Progenitor cell of endocrine pancreas (in vitro differentiated cells): ENCODE measurements around the gene CFDP1. TPM values are rescaled to one million over a fixed set of nuclear protein-coding genes. Genes with fewer than 3 reads are reported as not detected.

Experiments
- DNase-seq: peaks from one replicate; pipeline ENCODE4 v3.0.0; 2021; ENCODE audit warnings: low spot score; ENCODE audit not compliant: unreplicated experiment
- H3K27ac Mint-ChIP-seq: 2 replicates; pipeline ENCODE4 v1.8.0; 2021; ENCODE audit warnings: mild to moderate bottlenecking, moderate library complexity, mixed read lengths
- H3K27me3 Mint-ChIP-seq: 2 replicates; pipeline ENCODE4 v1.8.0; 2021; ENCODE audit warnings: mixed read lengths
- H3K36me3 Mint-ChIP-seq: 2 replicates; pipeline ENCODE4 v1.8.0; 2022; ENCODE audit warnings: mixed read lengths; ENCODE audit not compliant: insufficient read depth
- H3K4me1 Mint-ChIP-seq: 2 replicates; pipeline ENCODE4 v1.8.0; 2021; ENCODE audit warnings: low read depth, mixed read lengths
- H3K4me3 Mint-ChIP-seq: 2 replicates; pipeline ENCODE4 v1.8.0; 2021; ENCODE audit warnings: low read depth, mild to moderate bottlenecking, moderate library complexity, mixed read lengths
- H3K9me3 Mint-ChIP-seq: 2 replicates; pipeline ENCODE4 v1.8.0; 2021; ENCODE audit warnings: low read depth, mixed read lengths
- CTCF ChIP-seq: fragments of 200-600 bp; sonication (generic); IDR thresholded peaks from one replicate; pipeline ENCODE4 v1.5.0; 2021; ENCODE audit warnings: antibody characterized with exemption, mild to moderate bottlenecking; ENCODE audit not compliant: unreplicated experiment
- total RNA-seq: library from RNA; stranded (reverse); gene quantifications from 2 replicates; pipeline ENCODE4 v1.2.1, GENCODE V29; 2021

The CFDP1 gene
- total RNA-seq, 1 donor from 2014 or later: 94.6 TPM

- Mint-ChIP-seq H3K9me3 (no peaks in the 10 kb centered on the region), H3K36me3 (peaks cover 6% of the 10 kb centered on the region), H3K4me3 (no peak overlapping the region), H3K4me1 (peaks cover 39% of the 10 kb centered on the region), H3K27me3 (no peaks in the 10 kb centered on the region), H3K27ac (no peak overlapping the region)
- no peak for TF ChIP-seq CTCF
- no peak for DNase-seq
Observed at GRCh38 chr16:75343286-75343685, 90.0 kb downstream of the CFDP1 start.

GRCh38 chr16:75342308-75342811 lies 90.9 kb downstream of the CFDP1 start:
- Mint-ChIP-seq H3K27ac (peak overlapping the region; percentile 2), H3K9me3 (peaks cover 6% of the 10 kb centered on the region), H3K27me3 (no peaks in the 10 kb centered on the region), H3K4me1 (peaks cover 47% of the 10 kb centered on the region), H3K36me3 (peaks cover 13% of the 10 kb centered on the region), H3K4me3 (peak overlapping the region; percentile 6)
- no peak for TF ChIP-seq CTCF
- DNase-seq: no peak

GRCh38 chr16:75341564-75342307 lies 91.6 kb downstream of the CFDP1 start:
- H3K4me1 Mint-ChIP-seq: peaks cover 50% of the 10 kb centered on the region
- no peak for TF ChIP-seq CTCF

GRCh38 chr16:75340741-75341491 lies 92.4 kb downstream of the CFDP1 start:
- H3K4me3 Mint-ChIP-seq: peak overlapping the region; percentile 0
- peaks cover 49% of the 10 kb centered on the region for H3K4me1 Mint-ChIP-seq
- no peak for DNase-seq
- no peak for TF ChIP-seq CTCF
- H3K36me3 Mint-ChIP-seq: peaks cover 10% of the 10 kb centered on the region
- no peaks in the 10 kb centered on the region for H3K27me3 Mint-ChIP-seq
- H3K9me3 Mint-ChIP-seq: peaks cover 6% of the 10 kb centered on the region
- peak overlapping the region; percentile 79 for H3K27ac Mint-ChIP-seq

More at GRCh38 chr16:75341564-75342307, 91.6 kb downstream of the CFDP1 start:
- no peak overlapping the region for H3K4me3 Mint-ChIP-seq
- peaks cover 12% of the 10 kb centered on the region for H3K36me3 Mint-ChIP-seq
- DNase-seq: no peak
- peak overlapping the region; percentile 72 for H3K27ac Mint-ChIP-seq
- H3K27me3 Mint-ChIP-seq: no peaks in the 10 kb centered on the region
- peaks cover 6% of the 10 kb centered on the region for H3K9me3 Mint-ChIP-seq

- H3K4me3 Mint-ChIP-seq: no peak overlapping the region
- H3K9me3 Mint-ChIP-seq: peaks cover 6% of the 10 kb centered on the region
- no peaks in the 10 kb centered on the region for H3K27me3 Mint-ChIP-seq
- peaks cover 14% of the 10 kb centered on the region for H3K36me3 Mint-ChIP-seq
- peaks cover 45% of the 10 kb centered on the region for H3K4me1 Mint-ChIP-seq
- peak overlapping the region; percentile 43 for H3K27ac Mint-ChIP-seq
- DNase-seq: no peak
- no peak for TF ChIP-seq CTCF
Observed at GRCh38 chr16:75337430-75337829, 95.9 kb downstream of the CFDP1 start.
